NT2/D1 (cell line): ENCODE measurements around the gene PREPL.

ENCODE experiments used
- SUZ12 ChIP-seq: IDR thresholded peaks from 2 replicates; pipeline ENCODE4 v1.6.1; 2011; ENCODE audit not compliant: insufficient read length, insufficient read depth; ENCODE audit errors: extremely low read depth
- YY1 ChIP-seq: IDR thresholded peaks from 2 replicates; pipeline ENCODE4 v1.6.1; 2011; ENCODE audit not compliant: insufficient read length, insufficient read depth
- ZNF274 ChIP-seq: IDR thresholded peaks from 2 replicates; pipeline ENCODE4 v1.6.1; 2011; ENCODE audit warnings: mild to moderate bottlenecking, low read depth, low read length

GRCh38 chr2:44295113-44295512, 66.2 kb downstream of the PREPL start:
- TF ChIP-seq ZNF274, result no peak
- no peak for TF ChIP-seq YY1
- no peak for TF ChIP-seq SUZ12
